ENCODE data around the gene SNTG2.
"Not testable (repeated sequence)": the region's sequence is repeated elsewhere in the genome, so short reads cannot be mapped to it uniquely, and the experiment has no call there.

The SNTG2 gene

GRCh38 chr2:1360557-1361250 is 410.1 kb downstream of the SNTG2 start:
- no peak for DNase-seq (ENCODE audit: low read depth, low spot score)

GRCh38 chr2:1363367-1363766 is 412.7 kb downstream of the SNTG2 start:
- no peak for DNase-seq (ENCODE audit: low read depth, low spot score)
- H3K4me3 ChIP-seq (ENCODE audit: low read length) = no peak overlapping the region

More at GRCh38 chr2:1360557-1361250, 410.1 kb downstream of the SNTG2 start:
- no peak overlapping the region for H3K4me3 ChIP-seq (ENCODE audit: low read length)

DNA sequence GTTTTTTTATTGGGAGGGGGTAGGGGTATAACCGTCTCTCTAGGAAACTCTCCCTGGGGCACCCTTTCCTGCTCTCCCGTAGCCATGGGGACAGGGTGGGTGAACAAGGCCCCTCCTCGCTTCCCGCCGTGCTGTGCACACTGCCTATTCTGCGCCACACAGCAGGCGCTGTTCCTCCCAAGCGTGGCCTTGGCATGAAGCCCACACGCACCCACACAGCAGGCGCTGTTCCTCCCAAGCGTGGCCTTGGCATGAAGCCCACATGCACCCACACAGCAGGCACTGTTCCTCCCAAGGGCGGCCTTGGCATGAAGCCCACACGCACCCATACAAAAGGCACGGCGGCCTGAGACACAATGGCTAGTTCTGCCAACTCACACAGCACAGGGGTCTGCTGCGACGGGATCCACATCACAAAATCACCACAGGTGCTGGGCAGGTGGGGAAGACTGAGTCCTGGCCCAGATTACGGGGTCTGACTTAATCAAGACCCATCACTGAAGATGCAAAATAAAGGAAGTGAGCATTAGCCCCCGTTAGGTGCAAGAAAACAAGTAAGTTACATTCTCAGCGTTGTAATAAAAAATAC is 416.0 kb downstream of the SNTG2 start:
- H3K4me3 ChIP-seq (ENCODE audit: low read length) = no peak overlapping the region
- DNase-seq (ENCODE audit: low read depth, low spot score) = no peak

GRCh38 chr2:1367601-1368000 is 417.0 kb downstream of the SNTG2 start:
- DNase-seq (ENCODE audit: low read depth, low spot score) = no peak
- no peak overlapping the region for H3K4me3 ChIP-seq (ENCODE audit: low read length)

GRCh38 chr2:1369905-1370304 is 419.3 kb downstream of the SNTG2 start:
- no peak overlapping the region for H3K4me3 ChIP-seq (ENCODE audit: low read length)
- DNase-seq (ENCODE audit: low read depth, low spot score) = no peak

DNA sequence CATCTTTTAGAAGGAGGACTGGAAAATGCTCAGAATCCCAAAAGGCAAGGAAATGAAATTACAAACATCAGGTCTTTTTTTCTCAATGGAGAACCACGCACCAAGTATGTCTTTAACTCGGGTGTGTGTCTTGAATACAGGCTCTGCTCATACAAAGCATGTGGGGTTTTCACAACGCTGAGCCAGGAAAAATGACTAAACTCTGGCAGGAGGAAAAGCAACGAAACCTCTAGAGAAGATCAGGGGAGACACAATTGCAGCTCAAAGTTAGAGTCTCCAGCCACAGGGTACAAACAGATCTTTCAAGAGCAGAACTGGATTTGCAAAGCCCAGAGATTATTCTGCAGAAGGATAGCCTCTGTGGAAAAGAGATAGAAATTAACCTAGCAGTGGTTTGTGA is 419.8 kb downstream of the SNTG2 start:
- no peak overlapping the region for H3K4me3 ChIP-seq (ENCODE audit: low read length)
- DNase-seq (ENCODE audit: low read depth, low spot score) = no peak

DNA sequence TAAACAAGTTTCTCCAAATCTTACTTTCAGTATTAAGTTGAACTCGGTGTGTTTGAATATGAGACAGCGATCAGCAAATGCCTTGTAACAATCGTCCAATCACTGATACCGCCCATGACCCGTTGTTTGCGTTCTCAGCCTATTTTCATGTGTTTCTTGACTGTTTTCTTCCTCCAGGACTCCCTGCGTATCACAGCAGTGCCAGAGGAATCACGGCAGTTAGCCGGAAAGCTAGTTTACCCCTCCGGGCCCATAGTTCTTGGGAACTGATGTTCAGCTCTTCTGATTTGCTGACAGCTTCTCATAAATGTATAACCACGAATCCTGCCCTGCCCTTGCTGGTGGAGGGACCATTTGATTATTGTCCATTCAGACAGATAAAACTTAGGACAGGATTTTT is 420.4 kb downstream of the SNTG2 start:
- no peak overlapping the region for H3K4me3 ChIP-seq (ENCODE audit: low read length)
- no peak for DNase-seq (ENCODE audit: low read depth, low spot score)

GRCh38 chr2:1373830-1374229 is 423.2 kb downstream of the SNTG2 start:
- DNase-seq (ENCODE audit: low read depth, low spot score) = no peak
- H3K4me3 ChIP-seq (ENCODE audit: low read length) = no peak overlapping the region

GRCh38 chr2:1374287-1374686 is 423.6 kb downstream of the SNTG2 start:
- no peak overlapping the region for H3K4me3 ChIP-seq (ENCODE audit: low read length)
- DNase-seq (ENCODE audit: low read depth, low spot score) = no peak

DNA sequence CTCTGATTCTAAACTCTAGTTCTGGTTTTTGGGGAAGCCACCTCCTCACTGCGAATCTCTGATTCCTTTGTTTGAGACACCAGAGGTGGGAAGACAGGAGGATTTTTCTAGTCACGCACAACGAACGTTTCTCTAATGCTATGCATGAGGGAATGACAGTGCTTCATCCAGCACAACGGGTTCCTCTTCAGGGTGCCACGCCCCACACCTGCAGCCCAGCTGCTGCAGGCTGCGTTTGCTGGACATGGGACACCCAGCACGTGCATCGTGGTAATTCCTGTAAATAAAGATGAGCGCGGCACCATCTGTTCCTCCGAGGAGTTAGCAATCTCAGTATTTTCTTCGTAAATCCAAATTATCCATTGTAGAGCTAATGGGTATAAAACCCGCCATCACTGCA is 425.1 kb downstream of the SNTG2 start:
- no peak for DNase-seq (ENCODE audit: low read depth, low spot score)
- H3K4me3 ChIP-seq (ENCODE audit: low read length) = no peak overlapping the region

DNA sequence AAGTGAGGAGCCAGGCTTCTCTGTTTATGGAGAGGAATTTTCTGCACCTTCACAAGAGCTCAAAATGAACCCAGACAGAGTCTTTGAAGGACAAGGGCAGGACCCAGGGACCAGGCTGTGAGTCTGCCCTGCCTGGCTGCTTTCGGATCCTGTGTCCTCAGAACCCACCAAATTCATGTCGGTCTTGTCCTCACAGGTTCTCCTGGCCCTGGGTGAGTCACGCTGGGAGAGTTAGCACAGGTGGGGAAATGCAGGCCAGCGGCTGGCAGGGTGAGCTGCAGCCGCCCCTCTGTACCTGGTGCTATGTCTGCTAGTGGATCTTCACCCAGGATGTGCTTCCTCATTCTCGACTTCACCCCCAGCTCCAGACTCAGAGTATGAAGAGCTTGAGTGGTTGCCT is 426.8 kb downstream of the SNTG2 start:
- no peak for DNase-seq (ENCODE audit: low read depth, low spot score)
- H3K4me3 ChIP-seq (ENCODE audit: low read length) = no peak overlapping the region

- no peak overlapping the region for H3K4me3 ChIP-seq (ENCODE audit: low read length)
- DNase-seq (ENCODE audit: low read depth, low spot score) = no peak
Measured at GRCh38 chr2:1378456-1379150, 428.0 kb downstream of the SNTG2 start.

- no peak for DNase-seq (ENCODE audit: low read depth, low spot score)
- no peak overlapping the region for H3K4me3 ChIP-seq (ENCODE audit: low read length)
Measured at GRCh38 chr2:1381644-1382043, 431.0 kb downstream of the SNTG2 start.

DNA sequence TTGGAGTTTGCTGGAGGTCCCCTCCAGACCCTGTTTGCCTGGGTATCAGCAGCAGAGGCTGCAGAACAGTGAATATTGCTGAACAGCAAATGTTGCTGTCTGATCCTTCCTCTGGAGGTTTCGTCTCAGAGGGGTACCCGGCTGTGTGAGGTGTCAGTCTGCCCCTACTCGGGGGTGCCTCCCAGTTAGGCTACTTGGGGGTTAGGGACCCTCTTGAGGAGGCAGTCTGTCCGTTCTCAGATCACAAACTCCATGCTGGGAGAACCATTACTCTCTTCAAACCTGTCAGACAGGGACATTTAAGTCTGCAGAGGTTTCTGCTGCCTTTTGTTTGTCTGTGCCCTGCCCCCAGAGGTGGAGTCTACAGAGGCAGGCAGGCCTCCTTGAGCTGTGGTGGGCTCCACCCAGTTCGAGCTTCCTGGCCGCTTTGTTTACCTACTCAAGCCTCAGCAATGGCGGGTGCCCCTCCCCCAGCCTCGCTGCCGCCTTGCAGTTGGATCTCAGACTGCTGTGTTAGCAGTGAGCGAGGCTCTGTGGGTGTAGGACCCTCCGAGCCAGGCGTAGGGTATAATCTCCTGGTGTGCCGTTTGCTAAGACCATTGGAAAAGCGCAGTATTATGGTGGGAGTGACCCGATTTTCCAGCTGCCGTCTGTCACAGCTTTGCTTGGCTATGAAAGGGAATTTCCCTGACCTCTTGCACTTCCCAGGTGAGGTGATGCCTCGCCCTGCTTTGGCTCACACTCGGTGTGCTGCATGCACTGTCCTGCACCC is 437.5 kb downstream of the SNTG2 start:
- not testable (repeated sequence) for H3K4me3 ChIP-seq (ENCODE audit: low read length); DNase-seq (ENCODE audit: low read depth, low spot score)

DNA sequence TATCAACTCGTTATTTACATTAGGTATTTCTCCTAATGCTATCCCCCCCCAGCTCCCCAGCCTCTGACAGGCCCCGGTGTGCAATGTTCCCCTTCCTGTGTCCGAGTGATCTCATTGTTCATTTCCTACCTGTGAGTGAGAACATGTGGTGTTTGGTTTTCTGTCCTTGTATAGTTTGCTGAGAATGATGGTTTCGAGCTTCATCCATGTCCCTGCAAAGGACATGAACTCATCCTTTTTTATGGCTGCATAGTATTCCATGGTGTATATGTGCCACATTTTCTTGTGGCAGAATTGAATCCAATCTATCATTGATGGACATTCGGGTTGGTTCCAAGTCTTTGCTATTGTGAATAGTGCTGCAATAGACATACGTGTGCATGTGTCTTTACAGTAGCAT is 439.5 kb downstream of the SNTG2 start:
- not testable (repeated sequence) for DNase-seq (ENCODE audit: low read depth, low spot score)

DNA sequence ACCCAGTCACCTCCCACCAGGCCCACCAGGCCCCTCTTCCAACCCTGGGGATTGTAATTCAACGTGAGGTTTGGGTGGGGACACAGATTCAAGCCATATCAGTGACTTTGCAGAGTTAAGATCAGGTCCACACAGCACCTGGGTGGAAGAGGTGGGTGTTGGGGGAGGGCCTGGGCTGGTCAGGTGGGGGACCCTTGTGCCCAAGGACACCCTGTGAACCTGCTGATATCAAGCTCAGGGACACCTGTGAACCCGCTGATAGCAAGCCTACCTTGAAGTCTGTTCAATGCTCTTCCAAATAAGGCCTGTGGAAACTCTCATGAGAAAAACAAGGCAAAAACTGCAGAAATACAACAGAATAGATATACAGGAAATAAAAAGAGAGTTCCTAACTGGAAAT is 442.7 kb downstream of the SNTG2 start:
- DNase-seq (ENCODE audit: low read depth, low spot score) = no peak
- H3K4me3 ChIP-seq (ENCODE audit: low read length) = no peak overlapping the region

More for the DNA sequence above, 439.5 kb downstream of the SNTG2 start:
- not testable (repeated sequence) for H3K4me3 ChIP-seq (ENCODE audit: low read length)

DNA sequence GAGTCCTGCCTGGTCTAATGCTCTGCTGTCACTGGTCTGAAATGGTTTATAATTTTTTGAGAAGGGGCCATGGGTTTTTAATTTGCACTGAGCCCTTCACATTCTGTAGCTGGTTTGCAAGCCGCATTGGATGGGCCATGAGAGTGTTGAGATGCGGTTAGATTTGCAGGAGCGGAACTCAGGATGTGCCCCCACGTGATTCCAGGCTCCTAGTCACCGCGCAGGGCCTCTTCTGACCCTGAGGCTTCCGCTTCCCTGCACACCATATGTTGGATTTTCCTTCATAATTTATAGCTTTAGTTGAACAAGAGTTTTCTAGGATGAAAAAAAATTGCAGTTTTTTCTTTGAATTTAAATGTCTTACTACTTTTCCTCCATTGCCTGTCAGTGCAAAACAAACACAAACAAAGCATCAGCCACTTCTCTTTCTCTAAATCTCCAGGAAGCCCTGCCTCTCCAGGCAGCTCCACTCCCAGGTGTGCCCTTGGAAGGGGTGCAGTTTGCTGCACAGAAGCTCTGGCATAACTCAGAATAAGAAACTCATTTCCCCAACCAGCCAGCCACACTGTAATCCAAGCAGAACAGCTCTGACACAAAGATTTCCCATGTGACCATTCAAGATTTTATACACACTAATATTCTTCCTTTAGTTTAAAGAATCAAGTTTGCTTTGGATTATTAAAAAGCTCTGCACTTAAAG is 444.2 kb downstream of the SNTG2 start:
- no peak overlapping the region for H3K4me3 ChIP-seq (ENCODE audit: low read length)
- DNase-seq (ENCODE audit: low read depth, low spot score) = no peak

DNA sequence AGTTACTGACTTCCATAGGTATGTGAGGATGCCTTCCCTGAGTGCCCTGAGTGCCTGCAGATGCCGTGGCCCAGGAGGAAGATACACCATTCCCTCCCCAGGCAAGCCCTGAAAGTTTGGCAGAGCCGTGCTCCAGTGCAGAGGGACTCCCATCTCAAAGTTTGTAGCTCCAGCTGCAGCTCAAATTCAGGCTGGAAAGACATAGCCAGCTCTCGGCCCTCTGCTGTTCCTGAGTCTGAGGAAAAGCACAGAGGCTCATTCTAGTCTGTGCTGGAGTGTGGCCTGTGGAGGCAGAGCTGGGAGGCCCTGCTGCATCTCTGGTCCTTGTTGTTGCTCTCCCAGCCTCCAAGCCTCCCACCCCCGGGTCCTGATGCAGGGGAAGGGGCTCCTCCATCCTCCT is 446.7 kb downstream of the SNTG2 start:
- DNase-seq (ENCODE audit: low read depth, low spot score) = no peak
- no peak overlapping the region for H3K4me3 ChIP-seq (ENCODE audit: low read length)

DNA sequence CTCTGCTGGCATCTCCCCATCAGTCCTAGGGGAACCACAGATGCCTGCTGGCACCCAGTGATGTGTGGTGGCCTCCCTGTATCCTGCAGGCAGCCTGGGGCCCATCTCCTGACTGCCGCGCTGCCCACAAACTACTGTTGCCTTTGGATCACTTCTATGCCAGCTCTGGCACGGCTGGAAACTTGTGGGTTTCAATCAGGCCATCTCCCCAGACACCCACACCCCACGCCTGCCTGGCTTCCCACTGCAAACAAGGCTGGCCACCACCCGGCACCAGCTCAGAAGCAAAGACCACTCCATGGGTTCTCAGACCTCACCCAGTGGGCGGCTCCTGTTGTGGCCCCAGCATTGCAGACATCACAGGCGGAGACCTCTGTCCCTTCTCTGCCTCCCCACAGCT is 447.5 kb downstream of the SNTG2 start:
- no peak for DNase-seq (ENCODE audit: low read depth, low spot score)
- H3K4me3 ChIP-seq (ENCODE audit: low read length) = no peak overlapping the region
